ENCODE results near the gene HES6.

- TF ChIP-seq REST (IDR thresholded peaks at IDR 0.05; ENCODE audit: insufficient read depth in 1 of 2, low read depth in 2 of 2, low read length in 2 of 2) (no peak), POLR2AphosphoS5 (IDR thresholded peaks at IDR 0.05; ENCODE audit: low read depth, low read length) (no peak)
These were observed 31.3 kb upstream of the HES6 start for GRCh38 chr2:238271061-238271554.

Measured in PFSK-1 (cell line).